Limb (tissue), 2 donors: ENCODE data around the gene ARRDC1.
"Not testable (repeated sequence)": the region's sequence is repeated elsewhere in the genome, so short reads cannot be mapped to it uniquely, and the experiment has no call there.

Experiments
- DNase-seq, 2 donors: peaks; one replicate each; pipeline ENCODE4 v3.0.0-alpha.2; 2016; ENCODE audit errors: extremely low spot score in 2 of 2

The ARRDC1 gene

DNA sequence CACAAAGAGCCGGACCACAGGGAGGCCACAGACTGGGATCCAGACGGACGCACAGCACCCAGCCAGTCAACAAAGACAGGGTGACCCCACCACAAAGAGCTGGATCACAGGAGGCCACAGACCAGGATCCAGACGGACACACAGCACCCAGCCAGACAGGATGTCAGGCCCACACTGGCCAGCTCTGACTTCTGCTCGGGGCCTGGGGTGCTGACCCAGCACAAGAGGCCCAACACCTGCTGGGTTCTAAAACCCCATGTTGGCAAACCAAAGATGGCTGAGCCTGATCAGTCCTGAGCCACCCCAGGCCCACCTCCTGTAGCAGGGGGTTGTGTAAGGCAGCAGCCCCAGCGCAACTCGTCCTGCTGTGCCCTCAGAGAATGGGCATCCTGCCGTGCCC lies 21.5 kb upstream of the ARRDC1 start:
- DNase-seq: no peak

DNA sequence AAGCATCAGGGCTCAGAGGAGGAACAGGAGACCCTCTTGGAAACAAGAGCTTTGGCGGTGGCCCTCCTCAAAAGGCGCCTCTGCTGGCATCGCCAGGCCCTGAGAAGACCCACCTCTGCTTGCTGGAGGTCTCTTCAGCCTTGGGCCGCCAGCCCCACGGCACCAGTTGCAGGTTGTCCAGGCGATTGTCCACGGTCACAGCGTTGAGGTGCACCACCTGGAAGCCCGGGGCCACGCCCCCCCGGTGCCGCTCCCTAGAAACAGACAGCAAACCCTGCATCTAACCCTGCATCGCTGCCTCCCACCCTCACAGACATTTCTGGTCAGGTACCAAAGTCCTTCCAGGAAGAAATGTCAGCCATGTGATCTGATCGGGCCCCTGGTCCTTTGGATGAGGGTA lies 18.6 kb upstream of the ARRDC1 start:
- DNase-seq: no peak

DNA sequence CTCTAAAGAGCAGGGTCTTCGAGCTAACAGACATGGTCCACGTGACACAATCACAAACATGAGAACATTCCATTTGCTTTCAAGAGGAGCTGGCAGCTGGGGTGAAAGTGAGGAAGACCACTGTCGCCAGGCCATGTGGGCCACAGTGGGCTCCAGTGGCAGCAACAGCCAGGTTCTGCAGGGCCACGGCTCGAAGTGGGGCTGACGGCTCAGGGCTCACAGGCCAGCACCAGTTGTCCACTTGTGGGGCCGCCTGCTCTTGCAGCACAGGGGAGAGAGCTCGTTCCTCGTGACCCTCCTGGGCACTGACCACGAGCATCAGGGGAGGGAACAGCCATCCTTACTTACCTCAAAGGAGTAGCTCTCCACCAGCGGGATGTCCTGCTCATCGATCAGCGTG lies 17.2 kb upstream of the ARRDC1 start:
- DNase-seq: no peak

DNA sequence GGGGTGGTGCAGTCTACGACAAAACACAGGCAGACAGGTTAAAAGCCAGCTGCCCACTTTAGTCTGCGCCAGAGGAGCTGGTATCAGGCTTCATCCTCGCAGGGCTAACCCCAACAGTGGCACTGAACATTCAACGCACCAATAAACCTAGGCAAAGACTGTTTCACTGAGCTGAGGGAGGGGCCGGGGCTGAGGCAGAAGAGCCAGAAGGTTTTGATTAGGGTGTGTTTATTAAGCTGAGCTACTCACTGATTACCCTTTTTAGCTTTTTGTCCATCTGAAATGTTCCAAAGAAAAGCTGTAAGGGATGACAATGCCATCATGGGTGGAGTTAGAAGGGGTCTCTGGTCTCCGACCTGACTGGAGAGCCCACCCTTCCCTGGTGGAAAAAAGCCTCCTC lies 16.6 kb upstream of the ARRDC1 start:
- no peak for DNase-seq

DNA sequence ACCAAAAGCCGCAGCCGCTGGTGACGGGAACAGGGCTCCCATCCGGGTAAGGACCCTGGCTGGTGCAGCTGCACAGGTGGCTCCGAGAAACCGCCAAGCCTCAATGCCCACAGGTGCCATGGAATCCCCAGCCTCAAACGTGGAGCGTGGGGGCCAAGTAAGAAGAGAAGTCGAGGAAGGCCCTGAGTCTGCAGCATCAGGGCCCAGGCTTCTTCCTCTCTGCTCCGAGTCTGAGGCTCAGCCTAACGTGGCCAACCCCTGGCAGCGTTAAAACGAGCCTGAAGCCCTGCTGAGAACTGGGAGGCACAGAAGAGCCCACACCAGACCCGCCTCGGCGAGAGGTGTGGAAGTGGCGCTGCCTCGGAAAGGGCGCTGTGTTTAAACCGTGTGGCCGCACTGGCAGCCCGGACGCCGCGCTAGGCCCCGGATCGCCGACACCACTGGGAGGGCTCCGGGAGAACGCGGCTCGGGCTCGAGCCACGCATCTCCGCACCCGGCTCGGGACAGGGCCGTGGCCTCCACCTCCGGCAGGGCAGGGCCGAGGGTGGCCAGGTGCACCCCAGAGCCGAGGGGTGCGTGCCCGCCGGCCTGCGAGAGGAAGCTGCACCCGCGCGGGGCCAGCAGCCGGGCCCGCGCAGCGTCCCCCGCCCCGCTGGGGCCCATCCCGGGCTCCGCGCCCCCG lies 15.9 kb upstream of the ARRDC1 start:
- DNase-seq: peak in 1 of 2 donors; percentile 40

DNA sequence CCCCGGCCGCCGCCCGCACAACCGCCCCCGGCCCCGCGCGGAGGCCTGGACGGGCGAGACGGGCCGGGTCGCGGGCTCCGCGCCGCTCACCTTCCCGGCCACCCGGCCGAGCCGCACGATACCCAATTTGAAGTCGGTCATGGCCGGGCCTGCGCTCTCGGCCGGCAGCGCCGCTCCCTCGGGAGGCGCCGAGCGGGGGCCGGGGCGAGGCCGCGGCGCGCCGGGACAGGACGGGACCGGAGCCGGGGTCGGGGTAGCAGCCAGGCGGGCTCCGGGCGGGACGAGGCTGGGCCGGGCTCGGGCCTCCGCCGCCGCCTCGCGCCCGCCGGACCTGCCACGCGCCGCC lies 15.4 kb upstream of the ARRDC1 start:
- DNase-seq: no peak

DNA sequence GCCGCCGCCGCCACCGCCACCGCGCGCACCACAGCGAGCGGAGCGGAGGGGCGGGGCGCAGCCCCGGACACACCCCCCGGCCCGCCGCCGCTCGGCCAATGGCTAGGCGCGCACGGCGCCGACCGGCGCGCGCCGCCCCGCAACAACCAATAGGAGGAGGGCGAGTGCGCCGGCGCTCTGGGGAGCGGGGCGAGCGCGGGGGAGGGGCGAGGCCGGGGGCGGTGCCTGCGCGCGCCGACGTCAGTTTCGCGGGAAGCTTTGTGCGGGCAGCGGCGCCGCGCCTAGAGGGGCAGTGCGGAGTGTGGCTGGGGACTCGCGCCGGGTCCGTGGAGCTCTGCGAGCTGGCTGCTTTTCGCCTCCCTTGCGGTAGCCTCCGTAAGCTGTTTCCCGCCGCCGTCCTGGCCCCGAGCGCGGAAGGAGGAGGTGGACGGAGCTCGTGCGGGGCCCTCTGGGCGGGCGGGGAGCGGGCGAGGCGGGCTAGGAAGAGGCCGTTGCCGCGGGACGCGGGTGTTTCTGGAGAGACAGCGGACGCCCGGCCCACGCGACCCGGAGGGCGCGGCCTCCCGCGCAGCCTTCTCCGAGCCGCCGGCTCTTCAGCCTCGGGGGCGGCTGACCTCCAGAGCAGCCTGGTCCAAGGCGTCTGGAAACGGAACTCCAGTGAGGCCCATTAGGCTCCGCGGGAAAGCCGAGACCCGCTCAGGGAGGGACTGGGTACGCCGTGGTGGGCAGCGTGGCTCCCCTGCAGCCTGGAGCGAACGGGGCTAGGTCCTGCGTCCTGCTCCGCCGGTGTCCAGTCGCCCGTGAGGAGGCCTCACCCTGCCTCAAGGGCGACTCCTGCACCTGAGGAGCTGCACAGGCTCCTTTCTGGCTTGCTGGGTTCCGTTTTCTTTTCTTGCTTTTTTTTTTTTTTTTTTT lies 14.8 kb upstream of the ARRDC1 start, which contains the start of gene ZMYND19:
Gene ZMYND19, minus strand, starts transcription at position 44 of the 915 bp plus-strand sequence. CDS start 249 bp downstream, outside the sequence.
- DNase-seq: peak; percentile 94 to 96

DNA sequence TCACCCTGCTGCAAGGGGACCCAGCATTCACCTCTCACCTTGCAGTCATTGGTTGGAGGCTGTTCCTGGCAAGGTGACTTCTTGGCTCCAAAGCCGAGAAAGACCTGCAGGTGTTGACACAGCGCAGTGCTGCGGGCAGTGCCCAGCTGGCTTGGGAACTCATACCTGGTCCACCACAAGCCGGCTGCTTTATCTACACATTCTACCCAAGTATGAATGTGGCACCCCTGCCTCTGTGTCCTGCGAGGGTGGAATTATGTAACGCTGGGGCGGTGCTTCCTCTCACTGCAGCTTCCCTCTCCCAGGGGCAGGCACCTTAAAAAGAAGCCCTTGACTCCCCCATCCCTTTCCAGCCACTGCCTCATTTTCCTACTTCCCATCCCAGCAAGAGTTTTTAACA lies 12.7 kb upstream of the ARRDC1 start:
- no peak for DNase-seq

DNA sequence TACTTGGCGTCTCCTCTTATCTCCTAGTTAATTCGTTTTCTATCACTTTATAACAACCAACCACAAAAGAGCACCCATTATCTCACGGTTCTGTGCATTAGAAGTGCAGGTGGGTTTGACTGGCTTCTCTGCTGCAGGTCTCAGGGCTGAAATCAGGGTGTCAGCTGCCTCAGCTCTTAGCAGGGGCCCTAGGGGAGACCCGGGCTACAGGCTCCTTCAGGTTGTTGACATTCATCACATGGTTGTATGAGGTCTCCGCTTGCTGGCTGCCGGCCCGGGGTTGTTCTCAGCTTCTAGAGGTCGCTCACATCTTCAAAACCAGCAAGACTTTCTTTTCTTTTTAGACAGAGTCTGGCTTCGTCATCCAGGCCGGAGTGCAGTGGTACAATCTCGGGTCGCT lies 12.3 kb upstream of the ARRDC1 start:
- no peak for DNase-seq

DNA sequence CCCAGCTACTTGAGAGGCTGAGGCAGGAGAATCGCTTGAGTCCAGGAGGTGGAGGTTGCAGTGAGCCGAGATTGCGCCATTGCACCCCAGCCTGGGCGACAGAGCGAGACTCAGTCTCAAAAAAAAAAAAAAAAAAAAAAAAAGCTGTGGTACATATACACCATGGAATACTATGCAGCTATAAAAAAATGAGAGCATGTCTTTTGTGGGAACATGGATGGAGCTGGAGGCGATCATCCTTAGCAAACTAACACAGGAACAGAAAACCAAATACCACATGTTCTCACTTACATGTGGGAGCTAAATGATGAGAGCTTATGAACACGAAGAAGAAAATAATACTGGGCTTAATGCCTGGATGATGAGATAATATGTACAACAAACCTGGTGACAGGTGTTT lies 8.9 kb upstream of the ARRDC1 start:
- not testable (repeated sequence) for DNase-seq

DNA sequence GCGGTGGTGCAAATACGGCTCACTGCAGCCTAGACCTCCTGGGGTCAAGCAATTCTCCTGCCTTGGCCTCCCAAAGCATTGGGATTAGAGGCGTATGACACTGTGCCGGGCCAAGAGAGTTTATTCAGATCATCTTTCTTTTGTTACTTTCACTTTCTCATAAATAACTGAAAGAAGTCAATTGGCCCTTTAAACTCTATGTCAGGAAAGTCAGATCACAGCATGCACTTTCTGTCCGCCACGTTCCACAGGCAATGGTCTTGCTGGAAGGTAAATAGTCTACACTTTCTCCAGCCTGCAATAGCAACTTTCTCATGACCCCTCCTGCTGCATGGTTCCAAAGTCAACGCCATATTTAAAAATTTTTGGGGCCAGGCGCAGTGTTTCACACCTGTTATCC lies 6.5 kb upstream of the ARRDC1 start:
- no peak for DNase-seq

DNA sequence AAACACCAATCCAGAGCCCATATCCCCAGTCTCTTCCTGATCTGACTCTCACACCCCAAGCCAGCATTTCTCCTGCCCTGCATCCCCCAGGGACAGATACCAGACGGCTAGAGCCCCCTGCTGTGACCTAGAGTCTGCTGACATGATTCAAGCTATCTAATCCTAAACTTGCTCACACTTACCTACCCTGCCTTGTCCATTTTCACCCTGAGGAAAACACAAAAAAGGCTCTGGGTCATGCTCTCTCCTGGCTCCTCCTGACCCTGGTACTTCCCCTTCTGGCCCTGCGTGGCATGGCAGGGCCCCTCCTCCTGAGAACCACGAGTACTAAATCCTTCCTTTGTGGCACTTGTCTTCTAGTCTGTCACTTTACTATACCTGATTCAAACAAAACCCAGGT lies 2.8 kb upstream of the ARRDC1 start:
- no peak for DNase-seq

DNA sequence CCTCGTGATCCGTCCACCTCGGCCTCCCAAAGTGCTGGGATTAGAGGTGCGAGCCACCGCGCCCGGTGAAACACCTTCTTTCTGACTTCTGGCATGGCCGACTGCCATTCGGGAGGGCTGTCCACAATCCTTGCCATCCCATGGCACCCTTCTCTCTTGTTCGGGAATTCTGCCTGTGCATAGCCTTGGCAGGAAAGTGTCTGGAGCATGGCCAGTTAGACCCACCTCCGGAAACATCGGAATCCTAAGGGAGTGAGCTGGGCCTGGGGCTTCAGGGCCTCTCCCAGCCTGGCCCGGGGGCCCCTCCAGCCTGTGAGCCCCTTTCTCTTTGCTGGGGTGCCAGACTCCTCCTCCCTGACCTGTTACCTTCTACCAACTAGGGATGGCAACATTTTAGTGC lies 1.6 kb upstream of the ARRDC1 start:
- DNase-seq: no peak

DNA sequence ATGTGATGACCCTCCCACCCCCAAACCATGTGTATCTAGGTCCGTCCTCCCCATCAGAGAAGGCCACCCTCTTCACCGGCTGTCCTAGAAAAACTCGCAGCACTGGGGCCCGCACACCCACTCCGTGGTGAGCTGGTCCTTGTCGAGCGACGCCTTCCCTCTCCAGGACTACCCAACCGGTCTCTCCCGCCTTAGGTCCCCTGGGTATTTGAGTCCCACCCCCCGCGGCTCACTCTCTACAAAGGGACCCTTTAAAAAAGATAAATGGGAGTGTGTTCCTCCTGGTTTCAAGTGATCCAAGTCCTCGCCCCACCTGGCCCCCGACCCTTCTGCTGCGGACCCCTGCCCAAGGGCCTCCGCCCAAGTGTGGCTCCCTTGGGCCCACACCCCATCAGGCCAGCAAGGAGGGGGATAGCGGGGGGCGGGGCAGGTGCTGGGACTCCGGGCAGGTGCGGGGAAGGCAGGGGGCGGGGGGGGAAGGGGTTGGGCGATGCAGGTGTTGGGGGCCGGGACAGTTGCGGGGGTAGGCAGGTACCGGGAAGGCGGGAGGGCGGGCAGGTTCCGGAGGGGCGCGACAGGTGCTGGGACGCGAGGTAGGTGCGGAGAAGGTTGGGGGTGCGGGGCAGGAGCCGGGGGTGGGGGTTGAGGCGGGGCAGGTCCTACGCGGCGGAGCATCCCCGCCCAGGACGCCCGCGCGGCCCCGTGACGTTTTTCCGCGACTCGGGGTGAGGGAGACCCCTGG lies 970 bp upstream of the ARRDC1 start:
- DNase-seq: no peak

DNA sequence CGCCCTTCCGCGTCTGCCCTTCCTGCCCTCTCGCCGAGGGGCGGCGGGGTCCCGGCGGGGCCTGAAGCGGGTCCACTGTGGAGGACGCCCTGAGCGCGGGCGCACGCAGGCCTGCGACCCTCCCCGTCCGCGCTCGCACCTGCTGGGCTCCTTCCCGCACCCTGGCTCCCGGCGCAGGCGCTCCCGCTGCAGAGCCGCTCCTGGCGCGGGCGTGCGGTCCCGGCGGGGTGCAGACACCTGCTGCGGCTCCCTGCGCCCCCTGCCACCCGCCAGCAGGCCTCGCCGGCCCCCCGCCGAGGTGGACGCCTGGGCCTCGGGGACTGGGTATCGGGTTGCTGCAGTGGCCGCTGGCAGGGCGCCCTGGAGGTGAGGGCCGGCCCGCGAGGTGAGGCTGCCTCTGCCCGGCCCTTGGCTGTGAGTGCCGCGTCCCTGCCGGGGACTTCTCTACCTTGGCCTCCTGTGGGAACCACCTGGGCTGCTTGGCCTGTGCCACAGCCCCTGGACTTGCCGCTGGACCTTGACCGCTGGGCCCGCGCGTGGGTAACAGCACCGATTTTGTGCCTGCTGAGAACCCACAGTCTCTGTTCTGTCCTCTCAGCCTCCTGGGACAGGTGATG lies 627 bp downstream of the ARRDC1 start:
- peak in 1 of 2 donors; percentile 70 for DNase-seq

DNA sequence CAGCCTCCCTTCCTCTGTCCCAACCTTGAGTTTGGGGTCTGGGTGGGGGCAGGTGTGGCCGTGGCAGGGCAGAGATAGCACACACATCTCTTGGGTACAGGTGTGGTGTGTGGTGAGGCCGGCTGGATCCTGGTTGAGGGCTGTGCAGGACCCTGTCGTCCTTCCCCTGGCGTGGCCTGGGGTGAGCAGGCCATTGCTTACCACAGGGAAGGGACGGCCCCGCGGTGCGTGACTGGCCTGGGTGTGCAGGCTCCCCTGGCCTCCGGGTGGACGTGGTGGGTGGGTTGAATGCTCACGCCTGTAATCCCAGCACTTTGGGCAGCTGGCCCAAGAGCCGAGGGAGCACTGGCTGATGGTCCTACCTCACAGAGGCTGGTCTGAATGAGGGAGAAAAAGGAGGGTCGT lies 1.2 kb downstream of the ARRDC1 start:
- DNase-seq: no peak

DNA sequence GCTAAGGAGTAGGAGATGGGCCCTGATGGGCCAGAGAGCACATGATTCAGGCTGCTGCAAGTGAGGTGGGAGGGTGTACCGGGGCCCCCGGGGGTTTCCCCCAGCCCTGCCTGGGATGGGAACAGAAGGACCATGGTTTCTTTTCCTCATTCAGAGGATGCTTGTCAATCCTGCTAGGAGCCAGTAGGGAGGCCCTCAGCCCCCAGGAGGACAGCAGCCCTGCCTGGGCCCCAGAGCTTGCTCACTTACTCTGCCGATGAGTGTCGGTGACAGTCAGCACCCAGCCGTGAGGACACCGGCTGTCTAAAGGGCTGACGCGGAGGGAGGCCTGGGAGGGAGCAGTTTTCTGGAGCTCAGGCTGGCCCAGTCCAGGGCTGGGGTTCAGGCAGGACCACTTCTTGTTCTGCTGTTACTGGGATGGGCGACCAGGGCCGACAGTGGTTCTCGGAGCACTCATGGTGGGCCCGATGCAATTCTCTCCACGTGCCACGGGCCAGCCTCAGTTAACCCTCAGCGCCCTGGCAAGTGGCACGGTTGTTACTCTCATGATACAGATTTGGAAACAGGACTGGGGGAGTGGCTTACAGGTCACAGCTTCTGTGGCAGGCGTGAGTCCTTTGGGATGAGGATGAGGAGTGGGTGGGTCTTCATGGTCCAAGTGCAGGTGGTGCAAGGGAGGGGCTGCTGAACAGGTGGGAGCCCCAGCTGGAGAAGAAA lies 1.8 kb downstream of the ARRDC1 start:
- no peak for DNase-seq

DNA sequence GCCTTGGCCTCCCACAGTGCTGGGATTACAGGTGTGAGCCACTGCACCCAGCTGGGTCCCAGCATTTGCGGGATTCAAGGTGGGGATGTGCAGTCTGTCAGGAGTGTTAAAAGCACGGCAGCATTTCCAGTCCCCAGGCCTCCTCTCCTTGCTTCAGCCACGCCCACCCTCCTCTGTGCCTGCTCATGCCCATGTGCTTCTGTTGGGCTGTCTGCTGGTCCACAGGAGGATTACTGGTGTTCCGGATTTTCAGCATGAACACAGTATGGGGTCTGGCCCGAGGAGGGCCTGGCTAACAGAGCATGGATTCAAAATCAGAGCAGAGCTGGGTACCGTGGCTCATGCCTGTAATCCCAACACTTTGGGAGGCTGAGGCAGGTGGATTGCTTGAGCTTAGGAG lies 5.5 kb downstream of the ARRDC1 start:
- no peak for DNase-seq

DNA sequence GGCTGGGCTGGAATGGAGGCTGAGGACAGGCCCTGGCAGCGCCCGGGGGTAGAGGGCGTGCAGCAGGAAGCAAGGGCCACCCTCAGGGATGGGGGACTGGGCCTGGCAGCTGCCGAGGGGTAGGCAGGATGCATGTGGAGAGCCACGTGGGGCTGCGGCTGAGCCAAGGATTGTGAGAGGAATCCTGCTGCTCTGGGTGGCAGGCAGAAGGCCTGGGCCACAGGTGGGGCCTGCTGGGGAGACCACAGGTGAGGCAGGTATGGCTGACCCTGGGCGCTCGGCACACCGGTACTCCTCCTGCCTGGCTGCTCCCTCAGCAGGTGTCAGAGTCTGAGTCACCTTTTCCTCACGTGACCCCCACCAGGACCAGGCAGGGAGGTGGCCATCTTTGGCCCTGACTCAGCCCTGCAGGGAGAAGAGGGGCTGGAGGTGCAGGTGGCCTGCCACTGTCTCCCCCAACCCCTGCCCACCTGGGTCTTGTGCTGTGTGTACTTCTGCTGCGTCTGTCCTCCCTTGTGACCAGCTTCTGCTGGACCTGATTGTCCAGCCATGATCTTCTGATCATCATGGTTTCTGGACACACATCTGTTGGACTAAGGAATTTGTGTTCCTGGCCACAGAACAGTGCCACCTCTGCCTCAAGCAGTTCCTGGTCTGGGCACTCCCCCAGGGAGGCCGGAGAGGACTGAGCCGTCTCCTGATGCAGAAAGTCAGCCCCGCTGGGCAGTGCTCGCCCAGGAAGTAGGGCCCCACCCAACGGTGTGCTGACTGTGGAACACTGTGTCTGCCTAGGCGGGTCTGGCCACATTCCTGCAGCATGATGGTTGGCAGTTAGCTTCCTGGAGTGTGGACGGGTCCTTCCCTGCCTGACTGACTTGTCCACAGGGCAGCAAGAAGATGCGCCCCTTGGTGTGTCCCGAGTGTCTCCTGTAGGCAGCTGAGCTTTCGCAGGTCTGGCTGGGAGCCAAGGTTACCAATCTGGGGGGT lies 6.4 kb downstream of the ARRDC1 start:
- DNase-seq: no peak

DNA sequence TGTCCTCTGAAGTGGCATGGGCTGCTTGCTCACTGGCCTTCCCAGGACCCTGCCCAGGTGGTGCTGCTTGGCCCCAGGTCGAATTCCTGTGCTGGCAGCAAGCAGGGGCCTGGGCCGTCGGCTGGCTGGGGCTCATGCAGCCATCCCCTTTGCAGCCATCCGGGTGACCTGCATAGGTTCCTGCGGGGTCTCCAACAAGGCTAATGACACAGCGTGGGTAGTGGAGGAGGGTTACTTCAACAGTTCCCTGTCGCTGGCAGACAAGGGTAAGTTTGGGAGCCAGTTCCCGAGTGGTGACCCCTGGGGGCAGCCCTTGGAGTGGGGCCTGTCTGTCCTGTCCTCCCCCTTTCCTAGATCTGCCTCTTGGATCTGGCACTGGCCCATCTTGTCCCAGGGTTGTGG lies 7.3 kb downstream of the ARRDC1 start:
- no peak for DNase-seq
